ENCODE data around the gene CST9.

The CST9 gene

GRCh38 chr20:23588434-23589403 is 17.0 kb downstream of the CST9 start:
- DNase-seq (ENCODE audit: low read depth), result peak; percentile 32
- no peak for TF ChIP-seq CTCF (IDR thresholded peaks at IDR 0.05; ENCODE audit: insufficient read depth, low read depth, low read length, missing control alignments)

GRCh38 chr20:23587631-23588030 is 18.1 kb downstream of the CST9 start:
- no peak overlapping the region for H3K4me3 ChIP-seq (ENCODE audit: low read length)
- TF ChIP-seq CTCF (IDR thresholded peaks at IDR 0.05; ENCODE audit: insufficient read depth, low read depth, low read length, missing control alignments), result no peak
- no peak for DNase-seq (ENCODE audit: low read depth)

More at GRCh38 chr20:23588434-23589403, 17.0 kb downstream of the CST9 start:
- no peak overlapping the region for H3K4me3 ChIP-seq (ENCODE audit: low read length)

- peak; percentile 68 for DNase-seq (ENCODE audit: low read depth)
- no peak overlapping the region for H3K4me3 ChIP-seq (ENCODE audit: low read length)
- no peak for TF ChIP-seq CTCF (IDR thresholded peaks at IDR 0.05; ENCODE audit: insufficient read depth, low read depth, low read length, missing control alignments)
Measured at GRCh38 chr20:23586735-23587525, 18.8 kb downstream of the CST9 start.

- H3K4me3 ChIP-seq (ENCODE audit: low read length), result no peak overlapping the region
- no peak for TF ChIP-seq CTCF (IDR thresholded peaks at IDR 0.05; ENCODE audit: insufficient read depth, low read depth, low read length, missing control alignments)
- no peak for DNase-seq (ENCODE audit: low read depth)
Measured at GRCh38 chr20:23585808-23586734, 19.6 kb downstream of the CST9 start.

GRCh38 chr20:23585449-23585807 is 20.3 kb downstream of the CST9 start:
- no peak for TF ChIP-seq CTCF (IDR thresholded peaks at IDR 0.05; ENCODE audit: insufficient read depth, low read depth, low read length, missing control alignments)
- no peak for DNase-seq (ENCODE audit: low read depth)
- H3K4me3 ChIP-seq (ENCODE audit: low read length), result no peak overlapping the region

- DNase-seq (ENCODE audit: low read depth), result no peak
- no peak for TF ChIP-seq CTCF (IDR thresholded peaks at IDR 0.05; ENCODE audit: insufficient read depth, low read depth, low read length, missing control alignments)
- H3K4me3 ChIP-seq (ENCODE audit: low read length), result no peak overlapping the region
Measured at GRCh38 chr20:23584434-23585199, 21.1 kb downstream of the CST9 start.

Measured in epithelial cell of esophagus (primary cell).